ENCODE measurements around the gene ETFBKMT.

ETFBKMT gene

DNA sequence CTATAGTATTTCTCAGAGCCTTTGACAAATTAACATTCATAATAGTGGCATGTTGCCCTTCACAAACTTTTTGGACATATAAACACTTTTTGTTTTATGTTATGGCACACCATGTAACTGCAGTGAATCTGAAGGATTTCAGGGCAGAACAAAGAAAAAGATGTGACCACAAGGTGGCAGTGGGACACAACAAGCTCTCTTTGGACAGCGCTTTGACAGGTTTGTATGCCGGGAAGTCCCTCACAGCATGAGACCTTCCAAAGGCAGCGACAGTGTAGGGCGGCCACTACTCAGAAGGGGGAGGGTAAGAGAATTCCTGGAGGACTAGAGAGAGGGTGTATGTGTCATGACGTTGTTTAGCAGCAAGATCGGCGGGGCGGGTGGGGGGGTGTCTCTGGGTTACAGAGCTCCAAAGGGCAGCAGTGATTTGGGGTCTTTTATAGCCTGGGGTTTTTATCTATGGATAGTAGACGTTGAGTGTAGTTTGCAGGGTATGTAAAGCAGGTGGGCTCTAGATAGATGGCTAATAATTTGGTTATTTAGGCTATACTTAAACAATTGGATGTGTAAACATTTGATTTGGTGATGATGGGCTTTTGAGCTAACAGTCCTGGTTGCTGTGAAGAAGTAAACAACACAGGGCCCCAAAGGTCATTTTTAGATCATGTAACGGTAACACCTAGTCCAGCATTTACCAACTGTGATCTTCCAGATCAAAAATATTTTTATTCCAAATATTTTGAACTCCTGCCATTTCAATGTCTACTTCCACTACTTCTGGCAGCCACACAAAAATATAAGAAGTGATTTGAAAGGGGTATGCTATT lies 22.9 kb downstream of the ETFBKMT start:
- TF ChIP-seq GATA3 (IDR thresholded peaks at IDR 0.05; ENCODE audit: low read depth, low read length) (no peak), GATA2 (IDR thresholded peaks at IDR 0.05; ENCODE audit: low read depth, low read length) (no peak)

DNA sequence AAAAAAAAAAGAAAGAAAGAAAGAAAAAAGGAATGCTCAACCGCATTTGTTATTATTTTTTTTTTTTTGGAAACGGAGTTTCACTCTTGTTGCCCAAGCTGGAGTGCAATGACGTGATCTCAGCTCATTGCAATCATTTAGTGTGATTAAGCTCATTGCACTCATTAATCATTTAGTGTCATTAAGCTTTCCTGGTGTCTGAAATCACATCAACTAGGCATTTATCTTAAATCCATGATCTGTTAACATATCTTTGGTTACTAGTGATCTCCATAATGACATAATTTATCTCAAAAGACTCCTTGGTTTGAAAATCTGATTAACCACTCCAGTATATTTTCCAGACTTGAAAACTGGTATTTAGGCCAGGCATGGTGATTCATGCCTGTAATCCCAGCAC lies 26.3 kb downstream of the ETFBKMT start:
- TF ChIP-seq GATA3 (IDR thresholded peaks at IDR 0.05; ENCODE audit: low read depth, low read length) (no peak), GATA2 (IDR thresholded peaks at IDR 0.05; ENCODE audit: low read depth, low read length) (no peak)

DNA sequence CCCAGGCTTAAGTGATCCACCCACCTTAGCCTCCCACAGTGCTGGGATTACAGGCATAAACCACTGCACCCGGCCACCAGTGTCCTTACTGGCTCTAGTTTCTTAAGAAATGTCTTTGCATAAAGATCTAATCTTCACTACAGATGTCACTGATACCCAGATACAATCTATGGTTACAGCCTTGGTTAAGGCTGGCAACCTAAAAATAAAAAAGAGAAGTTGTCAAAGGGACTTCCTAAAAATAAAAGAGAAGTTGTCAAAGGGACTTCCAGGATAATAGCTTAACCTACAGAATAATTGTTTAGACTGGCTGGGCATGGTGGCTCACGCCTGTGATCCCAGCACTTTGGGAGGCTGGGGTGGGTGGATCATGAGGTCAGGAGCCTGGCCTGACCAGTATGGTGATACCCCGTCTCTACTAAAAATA lies 27.6 kb downstream of the ETFBKMT start:
- TF ChIP-seq GATA2 (IDR thresholded peaks at IDR 0.05; ENCODE audit: low read depth, low read length) = no peak
- TF ChIP-seq GATA3 (IDR thresholded peaks at IDR 0.05; ENCODE audit: low read depth, low read length) = no peak

DNA sequence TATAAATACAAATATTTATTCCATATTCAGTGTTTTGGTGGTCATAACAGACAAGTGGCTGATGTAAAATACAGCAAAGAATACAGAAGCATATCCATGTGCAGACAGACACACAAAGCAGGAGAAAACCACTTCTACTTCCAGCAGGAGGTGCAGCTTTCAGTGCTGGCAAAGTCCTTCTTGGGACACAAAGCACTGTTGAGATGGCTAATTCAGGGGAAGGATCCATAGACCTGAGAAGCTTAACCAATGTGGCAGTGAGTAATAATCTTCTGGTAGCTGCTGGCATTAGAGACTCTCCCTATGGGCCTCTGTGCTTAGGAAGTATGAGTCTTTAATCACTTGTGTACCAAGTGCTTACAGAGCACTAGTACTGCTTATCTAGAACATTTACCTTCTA lies 42.6 kb downstream of the ETFBKMT start:
- no peak for TF ChIP-seq GATA2 (IDR thresholded peaks at IDR 0.05; ENCODE audit: low read depth, low read length)
- TF ChIP-seq GATA3 (IDR thresholded peaks at IDR 0.05; ENCODE audit: low read depth, low read length) = no peak

DNA sequence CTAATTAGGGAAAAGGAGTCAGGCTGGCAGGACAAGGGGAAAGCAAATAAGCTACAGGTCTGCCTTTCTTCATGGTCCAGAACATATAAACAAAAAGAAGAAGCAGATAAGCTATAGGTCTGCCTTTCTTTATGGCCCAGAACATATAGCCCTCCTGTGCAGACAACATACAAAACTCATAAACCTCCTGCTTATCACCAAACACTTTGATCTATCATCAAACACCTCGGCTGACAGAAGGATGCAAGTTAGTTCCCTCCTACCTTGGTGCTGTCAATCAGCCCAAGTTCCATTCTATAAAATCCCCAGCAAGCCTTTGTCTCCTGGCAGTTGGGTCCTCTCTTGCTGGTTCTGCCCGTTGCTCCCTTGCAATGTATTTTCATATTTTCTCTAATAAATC lies 46.1 kb downstream of the ETFBKMT start:
- TF ChIP-seq GATA2 (IDR thresholded peaks at IDR 0.05; ENCODE audit: low read depth, low read length) (no peak), GATA3 (IDR thresholded peaks at IDR 0.05; ENCODE audit: low read depth, low read length) (no peak)

DNA sequence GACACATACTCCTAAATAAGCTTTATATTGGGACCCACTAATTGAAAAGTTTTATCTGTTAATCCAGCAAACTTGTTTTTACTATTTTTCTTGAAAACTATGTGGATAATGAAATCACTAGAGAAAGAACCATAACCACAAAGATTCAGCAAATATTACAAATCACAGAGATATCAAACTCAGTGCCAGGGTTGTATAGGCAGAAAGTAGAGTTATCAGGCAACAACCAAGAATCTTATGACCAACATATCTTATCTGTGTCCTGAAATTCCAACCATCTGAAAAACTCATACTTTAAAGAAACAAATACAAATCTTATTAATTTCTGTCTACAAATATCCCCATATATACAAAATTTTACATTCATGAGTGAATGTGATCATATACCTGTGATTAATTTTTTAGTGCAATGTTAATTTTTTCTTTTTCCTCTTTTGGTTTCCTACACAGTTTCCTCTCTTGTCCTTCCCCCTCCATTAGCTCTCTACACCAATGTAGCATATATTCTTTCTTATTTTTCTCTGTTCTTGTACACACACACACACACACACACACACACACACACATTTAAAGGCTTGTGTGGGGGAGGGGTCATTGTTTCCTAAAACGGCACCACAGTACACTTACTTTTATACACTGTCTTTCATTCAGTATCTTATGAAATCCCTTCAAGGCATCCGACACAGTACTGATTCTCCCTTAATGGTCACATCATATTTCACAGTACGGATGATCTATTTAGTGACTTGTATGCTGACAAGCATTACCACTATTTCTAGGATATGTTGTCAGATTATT lies 50.7 kb downstream of the ETFBKMT start:
- TF ChIP-seq GATA2 (IDR thresholded peaks at IDR 0.05; ENCODE audit: low read depth, low read length) (no peak), GATA3 (IDR thresholded peaks at IDR 0.05; ENCODE audit: low read depth, low read length) (no peak)

DNA sequence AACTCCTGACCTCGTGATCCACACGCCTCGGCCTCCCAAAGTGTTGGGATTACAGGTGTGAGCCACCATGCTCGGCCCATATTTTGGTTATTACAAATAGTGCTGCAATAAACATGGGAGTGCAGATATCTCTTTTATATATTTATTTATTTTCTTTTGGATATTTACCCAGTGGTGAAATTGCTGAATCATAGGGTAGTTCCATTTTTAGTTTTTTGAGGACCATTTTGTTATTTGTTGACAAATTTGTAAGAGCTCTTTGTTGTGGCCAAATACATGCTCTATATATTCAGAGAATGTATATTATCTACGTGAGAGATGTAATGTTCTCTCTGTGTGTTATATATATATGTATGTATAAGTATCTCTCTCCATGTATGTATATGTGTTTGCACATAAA lies 53.4 kb downstream of the ETFBKMT start:
- no peak for TF ChIP-seq GATA3 (IDR thresholded peaks at IDR 0.05; ENCODE audit: low read depth, low read length)
- TF ChIP-seq GATA2 (IDR thresholded peaks at IDR 0.05; ENCODE audit: low read depth, low read length) = no peak

- TF ChIP-seq GATA3 (IDR thresholded peaks at IDR 0.05; ENCODE audit: low read depth, low read length) (no peak), GATA2 (IDR thresholded peaks at IDR 0.05; ENCODE audit: low read depth, low read length) (no peak)
These were observed 55.2 kb downstream of the ETFBKMT start for GRCh38 chr12:31714406-31715271.

- TF ChIP-seq GATA2 (IDR thresholded peaks at IDR 0.05; ENCODE audit: low read depth, low read length) (no peak), GATA3 (IDR thresholded peaks at IDR 0.05; ENCODE audit: low read depth, low read length) (no peak)
These were observed 55.9 kb downstream of the ETFBKMT start for GRCh38 chr12:31715283-31715825.

DNA sequence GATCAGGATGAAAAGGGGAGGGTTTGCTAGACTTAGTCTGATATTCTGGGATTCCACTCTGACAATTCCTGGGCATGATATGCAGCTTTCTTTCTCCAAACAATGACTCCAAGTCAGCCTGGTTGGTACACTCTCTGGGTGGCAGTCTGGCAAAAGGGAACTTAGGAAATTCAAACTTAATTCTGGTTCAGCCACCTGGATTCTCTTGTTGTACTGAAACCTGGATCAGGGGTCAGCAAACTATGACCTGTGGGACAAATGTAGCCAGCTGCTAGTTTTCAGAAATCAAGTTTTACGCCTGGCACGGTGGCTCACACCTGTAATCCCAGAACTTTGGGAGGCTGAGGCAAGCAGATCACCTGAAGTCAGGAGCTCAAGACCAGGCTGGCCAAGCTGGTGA lies 63.1 kb downstream of the ETFBKMT start:
- no peak for TF ChIP-seq GATA3 (IDR thresholded peaks at IDR 0.05; ENCODE audit: low read depth, low read length)
- TF ChIP-seq GATA2 (IDR thresholded peaks at IDR 0.05; ENCODE audit: low read depth, low read length) = no peak

All from SH-SY5Y (cell line).